ENCODE measurements around the gene SCOC.

DNA sequence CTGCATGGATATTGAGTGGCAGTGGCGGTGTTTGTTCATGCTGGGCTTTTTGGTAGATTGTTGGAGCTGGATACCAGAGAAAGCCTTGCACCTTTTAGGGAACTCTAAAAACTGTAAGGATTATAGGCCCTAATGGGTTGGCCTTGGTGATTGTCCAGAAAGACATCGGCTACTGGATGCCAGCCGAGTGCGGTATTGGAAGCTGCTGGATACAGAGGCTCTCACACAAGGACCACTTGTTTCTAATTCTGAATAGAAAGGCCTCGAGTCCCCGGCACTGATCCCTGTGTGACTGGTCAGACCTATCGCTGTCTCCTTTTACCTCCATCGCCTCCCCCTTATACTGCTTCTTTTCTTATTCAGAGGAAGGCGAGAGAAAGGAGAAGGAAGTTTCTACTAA, 27.3 kb upstream of the SCOC start:
- TF ChIP-seq POLR2AphosphoS5 (IDR thresholded peaks at IDR 0.05; ENCODE audit: borderline replicate concordance, low read depth, low read length) (no peak), EZH2 (IDR thresholded peaks at IDR 0.05) (no peak)

All from SK-N-MC (cell line).